Vagina (tissue), 2 donors: ENCODE measurements around the gene UBXN2A.
A peak's percentile ranks its signal among the peaks of the same experiment; 100 is the strongest.

ENCODE experiments used
- POLR2A ChIP-seq, 2 donors: fragments of 450-650 bp; IDR thresholded peaks; one replicate each; pipeline ENCODE4 v1.6.1; 2017; ENCODE audit warnings: antibody characterized with exemption in 2 of 2, mild to moderate bottlenecking in 2 of 2, moderate library complexity in 2 of 2
- TF ChIP-seq, protein P1 (sequence below), 3 experiments: fragments of 450-650 bp in 2 of 3; fragments of 200-600 bp in 1 of 3; sonication (generic) in 1 of 3; IDR thresholded peaks; one replicate each; pipeline ENCODE4 v1.5.1; 2017 to 2019; ENCODE audit warnings: antibody characterized with exemption in 3 of 3, mild to moderate bottlenecking in 2 of 3, moderate library complexity in 2 of 3

DNA sequence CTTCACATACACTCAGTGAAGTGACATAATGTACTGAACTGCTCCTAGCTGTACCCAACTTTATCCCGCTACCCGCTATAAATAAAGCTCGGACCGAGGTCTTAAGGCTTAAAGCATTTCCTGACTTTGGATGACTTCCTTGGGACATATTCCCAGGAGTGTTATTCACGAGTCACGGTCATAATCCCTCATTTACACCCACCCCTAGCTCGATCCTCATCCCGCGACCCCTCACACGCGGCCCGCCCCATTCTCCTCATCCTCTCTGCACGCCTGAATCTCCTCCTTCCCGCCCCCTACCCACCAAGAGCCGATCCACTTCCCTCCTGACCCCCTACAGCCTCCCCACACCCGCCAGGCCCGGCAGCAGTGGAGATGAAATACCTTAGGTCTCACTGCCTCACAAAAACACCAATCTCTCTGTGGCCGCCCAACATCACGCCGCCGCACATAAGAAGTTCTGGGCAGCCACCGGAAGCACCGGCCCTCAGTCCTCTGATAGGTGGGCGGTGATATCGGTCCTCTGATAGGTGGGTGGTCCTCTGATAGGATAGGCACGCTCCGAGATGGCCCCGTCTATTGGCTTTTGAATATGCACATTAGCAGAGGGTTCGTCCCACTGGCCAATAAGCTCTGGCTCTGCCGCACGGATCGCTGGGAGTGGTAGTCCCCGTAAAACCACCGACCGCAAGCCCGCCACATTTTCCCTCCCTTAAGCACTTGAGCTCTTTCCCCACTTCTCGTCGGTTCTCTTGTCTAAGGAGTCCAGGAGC is 106.9 kb downstream of the UBXN2A start, which contains the start of gene WDCP:
- TF ChIP-seq, protein P1, sequence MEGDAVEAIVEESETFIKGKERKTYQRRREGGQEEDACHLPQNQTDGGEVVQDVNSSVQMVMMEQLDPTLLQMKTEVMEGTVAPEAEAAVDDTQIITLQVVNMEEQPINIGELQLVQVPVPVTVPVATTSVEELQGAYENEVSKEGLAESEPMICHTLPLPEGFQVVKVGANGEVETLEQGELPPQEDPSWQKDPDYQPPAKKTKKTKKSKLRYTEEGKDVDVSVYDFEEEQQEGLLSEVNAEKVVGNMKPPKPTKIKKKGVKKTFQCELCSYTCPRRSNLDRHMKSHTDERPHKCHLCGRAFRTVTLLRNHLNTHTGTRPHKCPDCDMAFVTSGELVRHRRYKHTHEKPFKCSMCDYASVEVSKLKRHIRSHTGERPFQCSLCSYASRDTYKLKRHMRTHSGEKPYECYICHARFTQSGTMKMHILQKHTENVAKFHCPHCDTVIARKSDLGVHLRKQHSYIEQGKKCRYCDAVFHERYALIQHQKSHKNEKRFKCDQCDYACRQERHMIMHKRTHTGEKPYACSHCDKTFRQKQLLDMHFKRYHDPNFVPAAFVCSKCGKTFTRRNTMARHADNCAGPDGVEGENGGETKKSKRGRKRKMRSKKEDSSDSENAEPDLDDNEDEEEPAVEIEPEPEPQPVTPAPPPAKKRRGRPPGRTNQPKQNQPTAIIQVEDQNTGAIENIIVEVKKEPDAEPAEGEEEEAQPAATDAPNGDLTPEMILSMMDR (IDR thresholded peaks at IDR 0.05) = no peak
- peak; percentile 33 to 48 for TF ChIP-seq POLR2A (IDR thresholded peaks at IDR 0.05)
